PFSK-1 (cell line): ENCODE data around the gene GNAS.

Experiments used
- POLR2AphosphoS5 ChIP-seq: IDR thresholded peaks from 2 replicates; pipeline ENCODE4 v1.6.1; 2012; ENCODE audit warnings: low read depth, mild to moderate bottlenecking, control low read depth, low read length, moderate library complexity
- TAF1 ChIP-seq: IDR thresholded peaks from 2 replicates; pipeline ENCODE4 v1.6.1; 2012; ENCODE audit warnings: low read length, control low read depth, borderline replicate concordance; ENCODE audit not compliant: insufficient read depth

DNA sequence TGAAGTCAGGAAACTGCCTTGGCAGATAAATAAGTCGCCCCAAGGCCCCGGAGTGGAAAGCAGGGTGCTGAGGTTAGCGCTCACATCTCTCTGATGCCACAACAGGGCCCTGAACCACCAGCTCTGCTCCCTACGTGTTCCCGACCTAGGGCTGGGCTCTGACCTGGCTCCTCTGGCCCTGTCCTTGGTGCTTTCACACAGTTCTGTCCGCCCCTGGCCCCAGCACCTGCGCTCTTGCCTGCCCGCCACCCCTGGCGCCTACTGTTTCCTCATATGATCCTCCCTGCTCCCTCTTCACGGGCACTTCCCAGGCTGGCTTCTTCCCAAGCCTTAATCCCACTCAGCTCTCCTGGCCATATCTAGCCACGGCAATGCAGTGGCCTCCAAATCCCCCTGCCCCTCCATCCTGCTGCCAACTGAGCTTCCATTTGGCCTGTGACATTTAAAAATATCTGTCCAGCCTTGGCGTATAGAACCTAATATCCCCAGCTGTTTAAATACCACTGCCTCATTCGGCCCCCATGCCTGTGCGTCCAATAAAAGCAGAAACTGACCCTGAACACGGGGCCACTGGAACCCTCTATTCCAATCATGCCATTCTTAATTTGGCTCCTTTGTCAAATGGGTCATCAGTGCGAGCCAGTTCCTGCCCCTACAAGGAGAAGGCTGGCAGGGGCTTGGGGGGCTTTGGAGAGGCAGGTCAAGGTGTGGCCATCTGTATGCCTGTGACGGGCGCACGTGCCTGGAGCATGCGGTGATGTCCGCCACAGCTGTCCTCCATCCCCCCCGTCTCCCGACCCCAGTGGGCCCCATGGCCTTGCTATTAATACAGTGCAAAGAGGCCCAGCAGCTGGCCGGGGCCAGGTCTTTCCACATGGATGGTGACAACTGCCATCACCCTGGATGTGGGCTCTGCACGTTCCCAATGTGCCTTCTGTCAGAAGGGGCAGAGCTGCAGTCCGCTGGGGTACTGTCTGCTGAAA is 29.5 kb upstream of the GNAS start:
- TF ChIP-seq TAF1 (no peak), POLR2AphosphoS5 (no peak)
